GM12864 (cell line): Measurements from ENCODE around the gene PRKACA.
"Not testable (repeated sequence)": the region's sequence is repeated elsewhere in the genome, so short reads cannot be mapped to it uniquely, and the experiment has no call there.

Experiments used
- DNase-seq: peaks from one replicate; pipeline ENCODE4 v3.0.0-alpha.2; 2011; ENCODE audit warnings: low read depth
- H3K4me3 ChIP-seq: 2 replicates; pipeline ENCODE4 v1.5.1; 2011; ENCODE audit warnings: mild to moderate bottlenecking, low read depth, low read length, control low read depth
- CTCF ChIP-seq: IDR thresholded peaks from 2 replicates; pipeline ENCODE4 v1.5.1; 2011; ENCODE audit warnings: low read depth, mild to moderate bottlenecking, moderate library complexity, low read length, control low read depth, inconsistent platforms; ENCODE audit errors: missing control alignments

PRKACA gene

GRCh38 chr19:14054721-14055120, 62.8 kb downstream of the PRKACA start:
- TF ChIP-seq CTCF, result no peak
- no peak for DNase-seq
- no peak overlapping the region for H3K4me3 ChIP-seq

- no peak overlapping the region for H3K4me3 ChIP-seq
- no peak for TF ChIP-seq CTCF
- no peak for DNase-seq
Measured at GRCh38 chr19:14054099-14054498, 63.5 kb downstream of the PRKACA start.

- no peak overlapping the region for H3K4me3 ChIP-seq
- no peak for TF ChIP-seq CTCF
- DNase-seq, result no peak
Measured at GRCh38 chr19:14053500-14053899, 64.1 kb downstream of the PRKACA start.

GRCh38 chr19:14053032-14053431, 64.5 kb downstream of the PRKACA start:
- TF ChIP-seq CTCF, result no peak
- H3K4me3 ChIP-seq, result no peak overlapping the region
- no peak for DNase-seq

- H3K4me3 ChIP-seq, result no peak overlapping the region
- TF ChIP-seq CTCF, result no peak
- DNase-seq, result no peak
Measured at GRCh38 chr19:14052470-14052869, 65.1 kb downstream of the PRKACA start.

GRCh38 chr19:14051980-14052379, 65.6 kb downstream of the PRKACA start:
- no peak for TF ChIP-seq CTCF
- no peak for DNase-seq
- no peak overlapping the region for H3K4me3 ChIP-seq

GRCh38 chr19:14050961-14051360, 66.6 kb downstream of the PRKACA start:
- not testable (repeated sequence) for DNase-seq

GRCh38 chr19:14050512-14050911, 67.0 kb downstream of the PRKACA start:
- no peak for TF ChIP-seq CTCF
- H3K4me3 ChIP-seq, result no peak overlapping the region
- no peak for DNase-seq

More at GRCh38 chr19:14050961-14051360, 66.6 kb downstream of the PRKACA start:
- not testable (repeated sequence) for H3K4me3 ChIP-seq
